ENCODE data around the gene SC5D.

Gene SC5D

GRCh38 chr11:121293288-121293594, 670 bp downstream of the SC5D start:
- no peak for DNase-seq

GRCh38 chr11:121295246-121296029, 2.9 kb downstream of the SC5D start:
- DNase-seq, result no peak

GRCh38 chr11:121297872-121298271, 5.3 kb downstream of the SC5D start:
- no peak for DNase-seq

- DNase-seq, result no peak
Measured at GRCh38 chr11:121298774-121299173, 6.2 kb downstream of the SC5D start.

GRCh38 chr11:121299417-121299816, 6.8 kb downstream of the SC5D start:
- no peak for DNase-seq

- DNase-seq, result no peak
Measured at GRCh38 chr11:121300313-121300971, 7.9 kb downstream of the SC5D start.

- no peak for DNase-seq
Measured at GRCh38 chr11:121300972-121301699, 8.6 kb downstream of the SC5D start.

- DNase-seq, result no peak
Measured at GRCh38 chr11:121304759-121305158, 12.2 kb downstream of the SC5D start.

GRCh38 chr11:121308816-121309215, 16.2 kb downstream of the SC5D start:
- DNase-seq, result no peak

GRCh38 chr11:121309688-121310087, 17.1 kb downstream of the SC5D start:
- DNase-seq, result no peak

GRCh38 chr11:121310908-121311307, 18.3 kb downstream of the SC5D start:
- DNase-seq, result no peak

- DNase-seq, result peak; percentile 18
Measured at GRCh38 chr11:121311373-121311772, 18.8 kb downstream of the SC5D start.

- no peak for DNase-seq
Measured at GRCh38 chr11:121312483-121312882, 19.9 kb downstream of the SC5D start.

GRCh38 chr11:121318848-121319834, 26.6 kb downstream of the SC5D start:
- peak; percentile 53 for DNase-seq

- peak; percentile 36 for DNase-seq
Measured at GRCh38 chr11:121321614-121322243, 29.2 kb downstream of the SC5D start.

- DNase-seq, result no peak
Measured at GRCh38 chr11:121323046-121323607, 30.6 kb downstream of the SC5D start.

GRCh38 chr11:121326230-121326629, 33.7 kb downstream of the SC5D start:
- no peak for DNase-seq

GRCh38 chr11:121327553-121327952, 35.0 kb downstream of the SC5D start:
- no peak for DNase-seq

- DNase-seq, result peak; percentile 37
Measured at GRCh38 chr11:121328176-121328966, 35.8 kb downstream of the SC5D start.

GRCh38 chr11:121328967-121329679, 36.6 kb downstream of the SC5D start:
- DNase-seq, result peak; percentile 15
